Skeletal muscle tissue (tissue), 4 donors: Measurements from ENCODE around the gene CNN2. TPM values are rescaled to one million over a fixed set of nuclear protein-coding genes. Genes with fewer than 3 reads are reported as not detected.

Source experiments
- H3K27ac ChIP-seq: one replicate; pipeline ENCODE4 v1.7.0; 2013; ENCODE audit warnings: mild to moderate bottlenecking, low read depth, low read length, inconsistent platforms
- H3K27me3 ChIP-seq, 3 donors: one replicate each; pipeline ENCODE4 v1.7.0; 2013; ENCODE audit warnings: low read length in 3 of 3; ENCODE audit not compliant: control insufficient read depth in 3 of 3, insufficient read depth in 3 of 3
- H3K36me3 ChIP-seq, 3 donors: one replicate each; pipeline ENCODE4 v1.7.0; 2013; ENCODE audit warnings: low read length in 3 of 3; ENCODE audit not compliant: control insufficient read depth in 3 of 3, insufficient read depth in 3 of 3
- H3K4me1 ChIP-seq, 3 donors: one replicate each; pipeline ENCODE4 v1.7.0; 2013; ENCODE audit warnings: low read length in 3 of 3, mild to moderate bottlenecking in 3 of 3; ENCODE audit not compliant: control insufficient read depth in 3 of 3, insufficient read depth in 3 of 3
- H3K4me3 ChIP-seq, 3 donors: one replicate each; pipeline ENCODE4 v1.7.0; 2013; ENCODE audit warnings: low read length in 3 of 3
- H3K9ac ChIP-seq, 3 donors: one replicate each; pipeline ENCODE4 v1.7.0; 2013; ENCODE audit warnings: low read length in 3 of 3, mild to moderate bottlenecking in 3 of 3, moderate library complexity in 2 of 3, low read depth in 1 of 3
- H3K9me3 ChIP-seq, 3 donors: one replicate each; pipeline ENCODE4 v1.7.0; 2013; ENCODE audit warnings: low read length in 3 of 3; ENCODE audit not compliant: control insufficient read depth in 3 of 3
- total RNA-seq: library from RNA; depleted of rRNA; stranded (reverse); fragments of >200 nt; gene quantifications from one replicate; pipeline ENCODE4 v1.2.3, GENCODE V29; 2014
- donor health status: Osteomylitis.

CNN2 gene
- total RNA-seq, 1 donor from 2014 or later: 40.2 TPM

DNA sequence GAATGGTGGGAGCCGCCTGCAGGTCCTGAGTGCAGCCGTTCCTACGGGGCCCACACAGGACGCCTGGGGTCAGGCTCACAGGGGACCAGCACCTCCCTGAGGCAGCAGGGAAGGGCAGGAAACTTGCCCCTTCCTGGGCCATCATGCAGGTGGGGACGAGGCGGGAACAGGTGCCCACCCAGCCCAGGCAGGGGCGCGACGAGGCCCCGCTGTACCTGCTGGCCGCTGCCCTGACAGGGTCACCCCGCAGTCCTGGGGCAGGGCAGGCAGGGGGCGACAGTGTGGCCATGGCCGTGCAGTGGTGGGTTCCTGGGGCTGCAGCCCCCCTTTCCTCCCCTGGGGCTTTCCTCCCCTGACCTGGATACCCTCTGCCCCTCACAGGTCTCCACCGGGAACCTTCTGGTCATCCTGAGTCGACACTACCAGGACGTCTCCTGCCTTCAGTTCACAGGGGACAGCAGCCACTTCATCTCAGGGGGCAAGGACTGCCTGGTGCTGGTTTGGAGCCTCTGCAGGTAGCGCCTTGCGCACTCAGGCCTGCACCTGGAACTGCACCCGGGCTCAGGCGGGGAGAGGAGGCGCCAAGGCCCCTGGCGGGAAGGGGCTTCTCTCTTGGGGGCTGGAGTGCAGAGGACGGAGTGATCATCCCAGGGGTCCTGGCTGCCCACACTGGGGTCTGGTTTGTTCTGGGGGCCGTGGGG lies 36.9 kb upstream of the CNN2 start:
- Histone ChIP-seq H3K4me1 (peaks cover 4 to 12% (median 8%) of the 10 kb centered on the region in 3 donors), H3K9me3 (no peaks in the 10 kb centered on the region), H3K36me3 (peaks cover 18 to 38% (median 31%) of the 10 kb centered on the region in 3 donors), H3K27me3 (peaks cover 0 to under 1% (median 0%) of the 10 kb centered on the region in 3 donors), H3K4me3 (no peak overlapping the region), H3K27ac (no peak overlapping the region), H3K9ac (no peak overlapping the region)

DNA sequence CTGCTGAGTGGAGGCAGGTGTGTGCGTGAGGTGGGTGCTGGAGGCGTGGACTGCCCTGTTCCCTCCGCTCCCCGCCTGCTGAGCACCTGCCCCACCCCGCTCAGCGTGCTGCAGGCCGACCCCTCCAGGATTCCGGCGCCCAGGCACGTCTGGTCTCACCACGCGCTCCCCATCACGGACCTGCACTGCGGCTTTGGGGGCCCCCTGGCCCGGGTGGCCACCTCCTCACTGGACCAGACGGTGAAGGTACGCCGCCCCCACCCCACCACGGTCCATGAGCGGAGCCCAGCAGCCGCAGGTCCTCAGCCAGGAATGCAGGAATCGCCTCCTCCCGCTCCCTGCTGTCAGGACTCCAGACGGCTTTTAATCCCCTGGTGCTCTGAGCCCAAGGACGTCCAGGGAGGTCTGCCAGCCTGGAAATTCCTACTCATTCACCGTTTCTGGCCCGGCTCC lies 36.3 kb upstream of the CNN2 start:
- H3K36me3 ChIP-seq: peaks cover 18 to 38% (median 31%) of the 10 kb centered on the region in 3 donors

DNA sequence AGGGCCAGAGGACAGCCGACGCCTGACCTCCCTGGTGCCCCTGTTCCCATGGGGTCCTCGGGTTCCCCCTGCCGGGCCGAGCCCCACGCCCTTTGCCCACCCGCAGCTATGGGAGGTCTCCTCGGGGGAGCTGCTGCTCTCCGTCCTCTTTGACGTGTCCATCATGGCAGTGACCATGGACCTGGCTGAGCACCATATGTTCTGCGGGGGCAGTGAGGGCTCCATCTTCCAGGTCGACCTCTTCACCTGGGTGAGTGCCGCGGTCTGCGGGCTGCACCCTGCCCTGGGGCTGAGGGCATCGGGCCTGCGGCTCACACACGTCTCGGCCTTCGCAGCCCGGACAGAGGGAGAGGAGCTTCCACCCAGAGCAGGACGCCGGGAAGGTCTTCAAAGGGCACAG lies 35.7 kb upstream of the CNN2 start:
- Histone ChIP-seq H3K9me3 (no peaks in the 10 kb centered on the region), H3K36me3 (peaks cover 18 to 34% (median 31%) of the 10 kb centered on the region in 3 donors), H3K27ac (no peak overlapping the region), H3K4me1 (peaks cover 0 to 6% (median 2%) of the 10 kb centered on the region in 3 donors), H3K27me3 (peaks cover 7 to 9% (median 8%) of the 10 kb centered on the region in 3 donors), H3K4me3 (no peak overlapping the region), H3K9ac (no peak overlapping the region)

More for the DNA sequence above, 36.3 kb upstream of the CNN2 start:
- Histone ChIP-seq H3K4me3 (no peak overlapping the region), H3K9me3 (no peaks in the 10 kb centered on the region), H3K9ac (no peak overlapping the region), H3K27ac (no peak overlapping the region), H3K27me3 (peaks cover 2 to 3% (median 3%) of the 10 kb centered on the region in 3 donors), H3K4me1 (peaks cover 0 to 7% (median 2%) of the 10 kb centered on the region in 3 donors)

DNA sequence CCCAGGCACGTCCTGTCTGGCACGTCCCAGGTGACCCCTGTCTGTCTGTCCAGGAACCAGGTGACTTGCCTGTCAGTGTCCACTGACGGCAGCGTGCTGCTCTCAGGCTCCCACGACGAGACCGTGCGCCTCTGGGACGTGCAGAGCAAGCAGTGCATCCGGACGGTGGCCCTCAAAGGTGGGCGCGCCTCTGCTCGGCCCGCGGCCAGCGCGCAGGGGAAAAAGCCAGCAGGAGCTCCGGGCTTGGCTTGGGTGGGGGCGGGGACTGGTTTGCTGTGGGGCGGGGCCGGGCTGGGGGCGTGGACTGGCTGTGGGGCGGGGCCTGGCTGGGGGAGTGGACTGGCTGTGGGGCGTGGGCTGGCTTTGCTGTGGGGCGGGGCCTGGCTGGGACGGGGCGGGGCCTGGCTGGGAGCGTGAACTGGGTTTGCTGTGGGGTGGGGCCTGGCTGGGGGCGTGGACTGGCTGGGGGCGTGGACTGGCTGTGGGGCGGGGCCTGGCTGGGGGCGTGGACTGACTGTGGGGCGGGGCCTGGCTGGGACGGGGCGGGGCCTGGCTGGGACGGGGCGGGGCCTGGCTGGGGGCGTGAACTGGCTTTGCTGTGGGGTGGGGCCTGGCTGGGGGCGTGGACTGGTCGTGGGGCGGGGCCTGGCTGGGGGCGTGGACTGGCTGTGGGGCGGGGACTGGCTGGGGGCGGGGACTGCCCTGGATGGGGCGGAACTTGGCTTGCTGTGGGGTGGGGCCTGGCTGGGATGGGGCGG lies 35.1 kb upstream of the CNN2 start:
- Histone ChIP-seq H3K9me3 (no peaks in the 10 kb centered on the region), H3K27me3 (peaks cover 13 to 15% (median 14%) of the 10 kb centered on the region in 3 donors), H3K4me3 (no peak overlapping the region), H3K4me1 (peaks cover 0 to 8% (median 7%) of the 10 kb centered on the region in 3 donors), H3K36me3 (peaks cover 18 to 31% (median 27%) of the 10 kb centered on the region in 3 donors), H3K9ac (no peak overlapping the region), H3K27ac (no peak overlapping the region)

DNA sequence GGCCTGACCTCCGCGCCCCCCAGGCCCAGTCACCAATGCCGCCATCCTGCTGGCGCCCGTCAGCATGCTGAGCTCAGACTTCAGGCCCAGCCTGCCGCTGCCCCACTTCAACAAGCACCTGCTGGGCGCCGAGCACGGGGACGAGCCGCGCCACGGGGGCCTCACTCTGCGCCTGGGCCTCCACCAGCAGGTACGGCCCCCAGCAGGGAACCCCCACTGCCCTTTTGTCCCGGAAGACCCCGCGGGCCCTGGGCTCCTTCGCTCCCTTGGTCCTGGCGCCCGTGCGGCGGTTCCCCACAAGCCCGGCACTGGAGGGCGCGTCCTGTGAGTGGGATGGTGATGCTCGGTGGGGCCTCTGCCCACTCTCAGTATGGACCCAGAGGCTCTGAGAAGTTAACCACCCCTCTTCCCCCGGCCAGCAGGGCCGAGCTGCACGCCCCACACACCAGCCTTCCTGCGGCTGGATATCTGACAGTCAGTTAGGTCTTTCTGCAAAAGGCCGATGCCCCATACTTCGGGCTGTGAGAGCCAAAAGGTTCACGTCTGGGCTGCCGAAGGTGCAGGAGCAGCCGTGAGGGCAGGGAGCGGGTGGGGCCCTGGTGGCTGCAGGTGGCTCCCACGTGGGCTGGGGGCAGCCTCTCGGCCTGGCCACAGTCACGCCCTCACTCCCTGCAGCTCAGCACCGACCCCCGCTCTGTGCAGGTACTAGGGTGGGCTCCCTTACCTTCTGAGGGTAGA lies 34.3 kb upstream of the CNN2 start:
- Histone ChIP-seq H3K36me3 (peaks cover 17 to 27% (median 27%) of the 10 kb centered on the region in 3 donors), H3K27me3 (peaks cover 18 to 21% (median 18%) of the 10 kb centered on the region in 3 donors), H3K9ac (no peak overlapping the region), H3K4me1 (peaks cover 0 to 10% (median 10%) of the 10 kb centered on the region in 3 donors), H3K4me3 (no peak overlapping the region), H3K27ac (no peak overlapping the region), H3K9me3 (no peaks in the 10 kb centered on the region)

DNA sequence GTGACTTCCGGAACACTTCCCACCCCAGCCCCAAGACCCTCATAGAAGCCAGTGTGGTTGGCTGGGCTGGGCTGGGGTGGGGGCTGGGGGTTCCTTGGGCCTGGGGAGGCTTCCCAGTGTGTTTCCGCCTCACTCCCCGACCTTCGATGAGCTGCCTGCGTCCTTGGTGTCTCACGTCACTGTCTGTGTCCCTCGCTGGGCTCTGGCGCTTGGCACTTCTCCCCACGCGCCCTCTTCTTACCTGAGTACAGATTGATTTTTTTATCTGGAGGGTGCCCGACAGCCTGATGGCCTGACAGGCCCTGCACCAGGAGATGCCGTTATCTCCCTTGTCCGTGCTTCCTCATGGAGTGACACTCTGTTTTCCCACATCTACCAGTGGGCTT lies 33.7 kb upstream of the CNN2 start:
- Histone ChIP-seq H3K27ac (no peak overlapping the region), H3K4me1 (peaks cover 0 to 10% (median 10%) of the 10 kb centered on the region in 3 donors), H3K4me3 (no peak overlapping the region), H3K9me3 (no peaks in the 10 kb centered on the region), H3K27me3 (peaks cover 23 to 27% (median 24%) of the 10 kb centered on the region in 3 donors), H3K36me3 (peaks cover 11 to 25% (median 24%) of the 10 kb centered on the region in 3 donors), H3K9ac (no peak overlapping the region)

DNA sequence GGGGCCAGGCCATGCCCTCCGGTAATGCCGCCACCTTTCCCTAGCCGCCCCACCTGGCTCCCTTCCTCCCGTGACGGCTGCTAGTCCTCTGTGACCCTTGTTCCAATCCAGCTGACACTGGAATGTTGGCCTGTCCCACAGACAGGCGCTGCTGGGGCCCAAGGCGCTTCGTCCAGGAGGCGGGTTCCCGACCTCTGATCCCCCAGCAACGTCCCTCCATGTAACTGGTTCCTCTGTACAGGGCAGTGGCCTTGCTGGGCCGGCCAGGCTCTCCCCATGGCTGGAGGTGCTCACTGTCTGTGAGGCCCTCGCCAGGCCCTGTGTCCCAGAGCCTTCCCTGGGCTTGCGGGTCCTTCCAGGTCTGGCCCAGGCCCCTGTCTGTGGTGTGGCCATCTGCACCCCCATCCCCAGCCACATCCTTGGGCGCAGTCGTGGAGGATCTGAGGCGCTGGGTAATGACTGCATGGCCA lies 33.0 kb upstream of the CNN2 start:
- Histone ChIP-seq H3K27ac (no peak overlapping the region), H3K27me3 (peaks cover 30 to 34% (median 31%) of the 10 kb centered on the region in 3 donors), H3K36me3 (peaks cover 8 to 21% (median 21%) of the 10 kb centered on the region in 3 donors), H3K9me3 (no peaks in the 10 kb centered on the region), H3K4me1 (peaks cover 0 to 10% (median 10%) of the 10 kb centered on the region in 3 donors), H3K4me3 (no peak overlapping the region), H3K9ac (no peak overlapping the region)

DNA sequence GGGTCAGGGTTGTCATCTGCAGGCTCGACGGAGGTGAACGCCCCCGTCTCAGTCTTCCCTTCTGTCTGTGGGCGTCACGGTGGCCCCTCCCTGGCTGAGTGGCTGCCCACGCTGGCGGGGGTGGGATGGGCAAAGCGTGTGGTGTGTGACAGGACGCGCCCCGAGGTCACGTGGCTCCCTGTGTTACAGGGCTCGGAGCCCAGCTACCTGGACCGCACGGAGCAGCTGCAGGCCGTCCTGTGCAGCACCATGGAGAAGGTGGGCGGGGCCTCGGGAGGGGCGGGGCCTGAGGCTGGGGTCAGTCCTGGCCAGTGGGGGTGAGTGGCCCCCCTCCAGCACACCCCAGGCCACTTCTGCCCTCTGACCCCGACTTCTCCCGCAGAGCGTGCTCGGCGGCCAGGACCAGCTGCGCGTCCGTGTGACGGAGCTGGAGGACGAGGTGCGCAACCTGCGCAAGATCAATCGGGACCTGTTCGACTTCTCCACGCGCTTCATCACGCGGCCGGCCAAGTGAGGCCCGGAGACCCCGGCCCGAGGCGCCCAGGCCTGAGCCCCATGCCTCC lies 32.5 kb upstream of the CNN2 start:
- H3K4me3 ChIP-seq: no peak overlapping the region
- peaks cover 3 to 17% (median 17%) of the 10 kb centered on the region in 3 donors for H3K36me3 ChIP-seq

DNA sequence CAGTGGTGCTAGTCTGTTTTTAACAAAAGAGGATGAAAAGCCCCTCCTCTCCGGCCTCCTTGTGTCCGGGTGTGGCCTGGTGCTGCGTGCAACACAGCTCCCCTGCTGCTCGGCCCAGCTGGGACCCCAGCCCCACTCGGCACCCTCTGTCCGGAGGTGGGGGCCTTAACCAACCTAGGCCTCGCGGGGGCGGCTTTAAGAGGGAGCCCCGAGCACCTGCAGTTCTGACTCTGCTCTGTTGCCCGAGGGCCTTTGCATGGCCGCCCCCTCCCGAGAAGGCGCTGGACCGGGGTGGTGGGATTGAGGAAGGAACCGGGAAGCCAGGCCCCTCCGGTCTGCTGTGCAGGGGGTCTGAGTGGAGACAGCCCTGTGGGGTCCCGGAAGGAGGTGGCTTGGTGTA lies 31.9 kb upstream of the CNN2 start:
- peaks cover 40 to 45% (median 41%) of the 10 kb centered on the region in 3 donors for H3K27me3 ChIP-seq
- H3K36me3 ChIP-seq: peaks cover 3 to 17% (median 16%) of the 10 kb centered on the region in 3 donors
- no peak overlapping the region for H3K9ac ChIP-seq
- no peak overlapping the region for H3K4me3 ChIP-seq
- H3K27ac ChIP-seq: no peak overlapping the region
- H3K9me3 ChIP-seq: no peaks in the 10 kb centered on the region
- peaks cover 0 to 10% (median 10%) of the 10 kb centered on the region in 3 donors for H3K4me1 ChIP-seq

More for the DNA sequence above, 32.5 kb upstream of the CNN2 start:
- Histone ChIP-seq H3K4me1 (peaks cover 0 to 10% (median 10%) of the 10 kb centered on the region in 3 donors), H3K27me3 (peaks cover 34 to 39% (median 35%) of the 10 kb centered on the region in 3 donors), H3K9ac (no peak overlapping the region), H3K9me3 (no peaks in the 10 kb centered on the region), H3K27ac (no peak overlapping the region)
